Liver (tissue), 9 donors: Measurements from ENCODE around the gene BRD9. TPM values are rescaled to one million over a fixed set of nuclear protein-coding genes. Genes with fewer than 3 reads are reported as not detected.

ENCODE experiments used
- DNase-seq: peaks from one replicate; pipeline ENCODE4 v3.0.0-alpha.2; 2017; ENCODE audit warnings: low spot score
- H3K27ac ChIP-seq, 2 donors: one replicate each; pipeline ENCODE4 v1.7.0; 2013; ENCODE audit warnings: inconsistent platforms in 2 of 2, low read length in 2 of 2, control low read depth in 1 of 2, low read depth in 1 of 2, mild to moderate bottlenecking in 1 of 2
- H3K27me3 ChIP-seq, 4 donors: one replicate each; pipeline versions ENCODE4 v1.6.1 to v1.7.0; 2013; ENCODE audit warnings: low read length in 3 of 4, inconsistent platforms in 1 of 4, mild to moderate bottlenecking in 1 of 4, moderate library complexity in 1 of 4; ENCODE audit not compliant: control insufficient read depth in 4 of 4, insufficient read depth in 4 of 4
- H3K36me3 ChIP-seq, 4 donors: one replicate each; pipeline versions ENCODE4 v1.6.1 to v1.7.0; 2013; ENCODE audit warnings: low read length in 3 of 4, mild to moderate bottlenecking in 3 of 4, low read depth in 1 of 4, moderate library complexity in 1 of 4; ENCODE audit not compliant: control insufficient read depth in 4 of 4, insufficient read depth in 3 of 4
- H3K4me1 ChIP-seq, 4 donors: one replicate each; pipeline versions ENCODE4 v1.6.1 to v1.7.0; 2013; ENCODE audit warnings: low read length in 3 of 4, mild to moderate bottlenecking in 3 of 4, moderate library complexity in 1 of 4; ENCODE audit not compliant: control insufficient read depth in 4 of 4, insufficient read depth in 4 of 4
- H3K4me3 ChIP-seq, 3 donors: one replicate each; pipeline versions ENCODE4 v1.6.1 to v1.7.0; 2013; ENCODE audit warnings: low read length in 3 of 3, control low read depth in 1 of 3, low read depth in 1 of 3, mild to moderate bottlenecking in 1 of 3
- H3K9ac ChIP-seq, 2 donors: one replicate each; pipeline ENCODE4 v1.7.0; 2013; ENCODE audit warnings: low read length in 2 of 2, mild to moderate bottlenecking in 2 of 2, moderate library complexity in 2 of 2, control low read depth in 1 of 2, low read depth in 1 of 2
- H3K9me3 ChIP-seq, 4 donors: one replicate each; pipeline versions ENCODE4 v1.6.1 to v1.7.0; 2013; ENCODE audit warnings: low read length in 3 of 4; ENCODE audit not compliant: control insufficient read depth in 4 of 4
- ATF3 ChIP-seq: IDR thresholded peaks from 2 replicates; pipeline ENCODE4 v1.6.1; 2016; ENCODE audit warnings: antibody characterized with exemption
- CTCF ChIP-seq: fragments of 150-350 bp; IDR thresholded peaks from 2 replicates; pipeline ENCODE4 v1.5.1; 2017; ENCODE audit warnings: improper control_type of control experiment, low read depth, low read length; ENCODE audit not compliant: missing input control
- EGR1 ChIP-seq, 2 donors: IDR thresholded peaks; 2 replicates each; pipeline ENCODE4 v1.6.1; 2016 to 2018; ENCODE audit warnings: antibody characterized with exemption in 2 of 2, low read depth in 2 of 2
- FOXA1 ChIP-seq: IDR thresholded peaks from 2 replicates; pipeline ENCODE4 v1.6.1; 2016; ENCODE audit warnings: antibody characterized with exemption
- FOXA2 ChIP-seq: IDR thresholded peaks from 2 replicates; pipeline ENCODE4 v1.6.1; 2016; ENCODE audit warnings: antibody characterized with exemption
- GABPA ChIP-seq, 2 donors: IDR thresholded peaks in 1 of 2; conservative IDR thresholded peaks in 1 of 2; 2 replicates each; pipeline ENCODE4 v1.6.1; 2016; ENCODE audit warnings: antibody characterized with exemption in 2 of 2, mild to moderate bottlenecking in 1 of 2, moderate library complexity in 1 of 2
- HNF4A ChIP-seq, 2 donors: conservative IDR thresholded peaks; 2 replicates each; pipeline ENCODE4 v1.6.1; 2016; ENCODE audit warnings: antibody characterized with exemption in 2 of 2, mild to moderate bottlenecking in 2 of 2
- HNF4G ChIP-seq: IDR thresholded peaks from 2 replicates; pipeline ENCODE4 v1.6.1; 2016; ENCODE audit warnings: antibody characterized with exemption
- JUND ChIP-seq, 2 donors: IDR thresholded peaks; 2 replicates each; pipeline ENCODE4 v1.6.1; 2016; ENCODE audit warnings: antibody characterized with exemption in 2 of 2
- MAX ChIP-seq: IDR thresholded peaks from 2 replicates; pipeline ENCODE4 v1.6.1; 2016; ENCODE audit warnings: antibody characterized with exemption
- NR2F2 ChIP-seq: IDR thresholded peaks from 2 replicates; pipeline ENCODE4 v1.6.1; 2016; ENCODE audit warnings: antibody characterized with exemption
- RAD21 ChIP-seq, 2 donors: IDR thresholded peaks; 2 replicates each; pipeline ENCODE4 v1.6.1; 2016; ENCODE audit warnings: antibody characterized with exemption in 2 of 2, mild to moderate bottlenecking in 2 of 2
- REST ChIP-seq: IDR thresholded peaks from 2 replicates; pipeline ENCODE4 v1.6.1; 2016; ENCODE audit warnings: antibody characterized with exemption, mild to moderate bottlenecking
- RXRA ChIP-seq, 2 donors: IDR thresholded peaks; 2 replicates each; pipeline ENCODE4 v1.6.1; 2017 to 2018; ENCODE audit warnings: antibody characterized with exemption in 2 of 2, mild to moderate bottlenecking in 1 of 2
- SP1 ChIP-seq: IDR thresholded peaks from 2 replicates; pipeline ENCODE4 v1.6.1; 2018; ENCODE audit warnings: antibody characterized with exemption, mild to moderate bottlenecking
- TAF1 ChIP-seq: conservative IDR thresholded peaks from 2 replicates; pipeline ENCODE4 v1.6.1; 2016; ENCODE audit warnings: antibody characterized with exemption, mild to moderate bottlenecking
- YY1 ChIP-seq: IDR thresholded peaks from 2 replicates; pipeline ENCODE4 v1.6.1; 2016; ENCODE audit warnings: antibody characterized with exemption, mild to moderate bottlenecking
- ZBTB33 ChIP-seq: IDR thresholded peaks from 2 replicates; pipeline ENCODE4 v1.6.1; 2016; ENCODE audit warnings: antibody characterized with exemption
- WGBS: extraction: QIAGEN DNeasy Blood & Tissue Kit; methylation state at CpG from one replicate; pipeline ENCODE4 v1.1.7; 2013; 5-methylcytosine and 5-hydroxymethylcytosine counted together
- polyA plus RNA-seq, 2 donors: library from polyadenylated mRNA; stranded (reverse) in 1 of 2; unstranded in 1 of 2; fragments of 200-250 nt in 1 of 2; fragments of >200 nt in 1 of 2; fragmentation: Nextera tagmentation in 1 of 2; extraction: Ambion mirVana in 1 of 2; gene quantifications; one replicate each; pipeline versions ENCODE4 v1.2.1 to v1.2.3, GENCODE V29; 2013 to 2015
- total RNA-seq, 2 donors: library from RNA; depleted of rRNA; stranded (reverse); fragments of >200 nt; gene quantifications; one replicate each; pipeline ENCODE4 v1.2.3, GENCODE V29; 2014
- donor health status: healthy.
- donor health status: healthy.
- donor health status: healthy.
- donor health status: healthy.
- donor health status: healthy.

BRD9 gene
- total and polyA plus RNA-seq, 4 donors: 7.0 to 17.7 (median 9.5) TPM

- DNase-seq: no peak
- WGBS: 88% methylated on average over 9 of the region's 9 CpGs
Observed at GRCh38 chr5:893711-894110, 1.1 kb upstream of the BRD9 start.

More at GRCh38 chr5:893711-894110, 1.1 kb upstream of the BRD9 start:
- TF ChIP-seq SP1 (no peak), RXRA (IDR thresholded peaks at IDR 0.05) (no peak), TAF1 (no peak), HNF4A (conservative IDR thresholded peaks at IDR 0.05) (no peak), ATF3 (no peak), FOXA2 (no peak), REST (no peak), FOXA1 (no peak), HNF4G (no peak), NR2F2 (no peak), CTCF (no peak), JUND (IDR thresholded peaks at IDR 0.05) (no peak), ZBTB33 (no peak), MAX (no peak), RAD21 (IDR thresholded peaks at IDR 0.05) (no peak), YY1 (no peak), EGR1 (IDR thresholded peaks at IDR 0.05; ENCODE audit: low read depth in 2 of 2) (no peak), GABPA (IDR thresholded peaks at IDR 0.05 in 1 of 2, conservative IDR thresholded peaks at IDR 0.05 in 1 of 2) (no peak)
- peaks cover 2 to 23% (median 13%) of the 10 kb centered on the region in 4 donors for H3K36me3 ChIP-seq
- H3K4me1 ChIP-seq: peaks cover 5 to 21% (median 13%) of the 10 kb centered on the region in 4 donors
- H3K9me3 ChIP-seq: no peaks in the 10 kb centered on the region
- H3K27me3 ChIP-seq: no peaks in the 10 kb centered on the region
- no peak overlapping the region for H3K27ac ChIP-seq
- H3K4me3 ChIP-seq: no peak overlapping the region
- H3K9ac ChIP-seq: no peak overlapping the region
